ENCODE data around the gene KRTAP20-1. TPM values are rescaled to one million over a fixed set of nuclear protein-coding genes. Genes with fewer than 3 reads are reported as not detected.

Gene KRTAP20-1, protein sequence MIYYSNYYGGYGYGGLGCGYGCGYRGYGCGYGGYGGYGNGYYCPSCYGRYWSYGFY
- total RNA-seq (not detected), polyA plus RNA-seq (not detected)
- long read RNA-seq, donor 1, result 0 reads
- long read RNA-seq, donor 2, result 0 reads
- long read RNA-seq, donor 3, result 0 reads
- long read RNA-seq, donor 4, result 0 reads
- long read RNA-seq, donor 5, result 0 reads
- long read RNA-seq, donor 6, result 0 reads
- long read RNA-seq, donor 7, result 0 reads
- long read RNA-seq, donor 8, result 0 reads
- long read RNA-seq, donor 9, result 0 reads
- long read RNA-seq, donor 10, result 0 reads

- H3K27me3 ChIP-seq (ENCODE audit: control insufficient read depth in 2 of 2, insufficient read depth in 1 of 2, low read length in 1 of 2), result no peaks in the 10 kb centered on the region
- no peaks in the 10 kb centered on the region for H3K36me3 ChIP-seq (ENCODE audit: control insufficient read depth in 2 of 2, insufficient read depth in 2 of 2, low read length in 1 of 2)
- WGBS, result 98% methylated on average over 2 of the region's 2 CpGs
- no peaks in the 10 kb centered on the region for H3K4me1 ChIP-seq (ENCODE audit: control insufficient read depth in 2 of 2, insufficient read depth in 2 of 2, low read length in 2 of 2)
- H3K9me3 ChIP-seq (ENCODE audit: control insufficient read depth in 2 of 2, insufficient read depth in 1 of 2, low read length in 1 of 2), result peaks cover 0 to 3% of the 10 kb centered on the region in 2 donors
- no peak within 1 kb of the TSS for H3K4me3 ChIP-seq (ENCODE audit: low read length in 2 of 2)
- no peak within 1 kb of the TSS for H3K27ac ChIP-seq (ENCODE audit: low read depth in 1 of 2, low read length in 1 of 2)
- no peak for DNase-seq (ENCODE audit: low read depth in 6 of 9, low spot score in 9 of 9)
These were observed at the start of gene KRTAP20-1 for GRCh38 chr21:30616125-30616524. Gene KRTAP20-1 (plus strand): TSS chr21:30616425. CDS start chr21:30616455, 30 bp downstream.

DNA sequence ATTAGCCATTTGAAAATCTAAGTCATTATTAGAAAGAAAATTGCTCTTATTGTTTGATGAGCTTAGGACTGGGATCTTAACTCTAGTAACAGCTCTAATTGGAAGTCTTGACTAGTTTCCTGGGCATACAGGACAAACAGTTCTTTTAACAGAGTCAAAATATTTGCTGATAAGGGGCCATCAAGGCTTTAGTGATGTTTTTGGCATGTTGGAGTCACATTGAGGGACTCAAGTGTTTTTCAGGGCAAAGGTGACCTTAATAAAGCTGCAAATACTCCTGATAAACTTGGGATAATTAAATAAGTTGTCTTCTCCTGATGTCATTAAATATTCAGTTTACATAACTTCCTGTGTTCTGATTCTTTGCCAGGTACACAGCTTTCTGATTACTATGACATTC, 48.6 kb upstream of the KRTAP20-1 start:
- Histone ChIP-seq H3K27ac (ENCODE audit: low read depth in 1 of 2, low read length in 1 of 2) (no peak overlapping the region), H3K36me3 (ENCODE audit: control insufficient read depth in 2 of 2, insufficient read depth in 2 of 2, low read length in 1 of 2) (no peaks in the 10 kb centered on the region), H3K4me3 (ENCODE audit: low read length in 2 of 2) (no peak overlapping the region), H3K4me1 (ENCODE audit: control insufficient read depth in 2 of 2, insufficient read depth in 2 of 2, low read length in 2 of 2) (no peaks in the 10 kb centered on the region), H3K27me3 (ENCODE audit: control insufficient read depth in 2 of 2, insufficient read depth in 1 of 2, low read length in 1 of 2) (no peaks in the 10 kb centered on the region), H3K9me3 (ENCODE audit: control insufficient read depth in 2 of 2, insufficient read depth in 1 of 2, low read length in 1 of 2) (no peaks in the 10 kb centered on the region)
- no peak for DNase-seq (ENCODE audit: low read depth in 6 of 9, low spot score in 9 of 9)

DNA sequence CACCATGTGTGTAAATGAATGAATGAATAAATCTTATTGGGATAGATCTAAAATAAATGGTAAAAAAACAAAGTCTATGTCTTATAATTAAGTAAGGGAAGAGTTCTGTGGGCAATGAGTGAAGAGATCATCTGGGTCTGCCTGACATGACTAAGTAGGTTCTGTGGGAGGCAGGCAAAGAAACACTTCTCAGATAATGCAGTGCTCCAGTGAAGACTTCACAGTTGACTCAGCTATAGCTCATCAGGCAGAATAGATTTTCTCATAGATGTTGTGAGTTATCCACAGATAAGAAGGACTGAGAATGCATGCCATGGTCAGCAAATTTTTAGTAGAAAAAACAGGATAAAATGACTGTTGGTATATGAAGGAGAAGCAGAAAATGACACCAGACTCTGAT, 38.5 kb upstream of the KRTAP20-1 start:
- no peak overlapping the region for H3K4me3 ChIP-seq (ENCODE audit: low read length in 2 of 2)
- H3K27ac ChIP-seq (ENCODE audit: low read depth in 1 of 2, low read length in 1 of 2), result no peak overlapping the region
- no peaks in the 10 kb centered on the region for H3K36me3 ChIP-seq (ENCODE audit: control insufficient read depth in 2 of 2, insufficient read depth in 2 of 2, low read length in 1 of 2)
- DNase-seq (ENCODE audit: low read depth in 6 of 9, low spot score in 9 of 9), result no peak
- H3K4me1 ChIP-seq (ENCODE audit: control insufficient read depth in 2 of 2, insufficient read depth in 2 of 2, low read length in 2 of 2), result no peaks in the 10 kb centered on the region
- H3K9me3 ChIP-seq (ENCODE audit: control insufficient read depth in 2 of 2, insufficient read depth in 1 of 2, low read length in 1 of 2), result no peaks in the 10 kb centered on the region
- no peaks in the 10 kb centered on the region for H3K27me3 ChIP-seq (ENCODE audit: control insufficient read depth in 2 of 2, insufficient read depth in 1 of 2, low read length in 1 of 2)

DNA sequence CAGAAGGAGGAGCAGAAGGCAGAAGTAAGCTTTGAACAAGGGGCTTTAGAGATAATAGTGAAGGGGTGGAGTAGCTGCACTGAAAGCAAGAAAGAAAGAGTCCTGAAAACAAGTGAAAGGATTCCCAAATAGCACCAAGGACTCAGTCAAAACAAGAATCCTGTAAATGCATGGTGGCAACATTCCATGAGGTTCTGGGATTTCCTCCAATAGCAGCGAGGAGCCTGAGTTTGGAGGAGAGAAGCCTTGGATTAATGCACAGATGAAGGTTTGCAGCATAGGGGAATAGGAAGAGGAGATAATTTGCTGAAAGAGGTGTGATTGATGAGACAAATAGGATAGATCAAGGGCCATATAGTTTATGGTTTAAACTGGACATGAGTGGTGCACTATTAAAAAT, 36.9 kb upstream of the KRTAP20-1 start:
- H3K27ac ChIP-seq (ENCODE audit: low read depth in 1 of 2, low read length in 1 of 2), result no peak overlapping the region
- H3K27me3 ChIP-seq (ENCODE audit: control insufficient read depth in 2 of 2, insufficient read depth in 1 of 2, low read length in 1 of 2), result no peaks in the 10 kb centered on the region
- WGBS, result 79% methylated on average over 1 of the region's 1 CpG
- H3K4me3 ChIP-seq (ENCODE audit: low read length in 2 of 2), result no peak overlapping the region
- no peaks in the 10 kb centered on the region for H3K36me3 ChIP-seq (ENCODE audit: control insufficient read depth in 2 of 2, insufficient read depth in 2 of 2, low read length in 1 of 2)
- DNase-seq (ENCODE audit: low read depth in 6 of 9, low spot score in 9 of 9), result no peak
- no peaks in the 10 kb centered on the region for H3K9me3 ChIP-seq (ENCODE audit: control insufficient read depth in 2 of 2, insufficient read depth in 1 of 2, low read length in 1 of 2)
- H3K4me1 ChIP-seq (ENCODE audit: control insufficient read depth in 2 of 2, insufficient read depth in 2 of 2, low read length in 2 of 2), result no peaks in the 10 kb centered on the region

DNA sequence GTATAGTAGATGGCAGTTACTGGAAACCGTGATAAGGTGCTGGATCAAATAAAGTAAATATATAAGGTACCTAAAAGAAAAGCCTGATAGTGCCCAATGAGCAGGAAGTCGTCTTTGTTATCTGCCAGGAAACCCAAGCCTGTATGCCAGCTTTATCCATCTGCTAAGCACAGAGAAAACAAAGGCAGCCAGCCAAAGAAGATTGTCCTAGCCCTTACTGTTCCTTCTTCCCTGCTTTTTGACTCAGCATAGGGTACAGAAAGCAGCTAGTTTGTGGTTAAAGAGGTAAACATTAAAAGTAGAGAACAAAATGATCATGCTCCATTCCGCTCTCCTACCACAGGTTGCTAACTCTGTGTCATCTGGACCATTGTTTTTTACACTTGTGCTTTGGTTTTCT, 36.1 kb upstream of the KRTAP20-1 start:
- no peak overlapping the region for H3K27ac ChIP-seq (ENCODE audit: low read depth in 1 of 2, low read length in 1 of 2)
- H3K4me3 ChIP-seq (ENCODE audit: low read length in 2 of 2), result no peak overlapping the region
- WGBS, result 58% methylated on average over 3 of the region's 3 CpGs
- no peaks in the 10 kb centered on the region for H3K9me3 ChIP-seq (ENCODE audit: control insufficient read depth in 2 of 2, insufficient read depth in 1 of 2, low read length in 1 of 2)
- DNase-seq (ENCODE audit: low read depth in 6 of 9, low spot score in 9 of 9), result no peak
- H3K36me3 ChIP-seq (ENCODE audit: control insufficient read depth in 2 of 2, insufficient read depth in 2 of 2, low read length in 1 of 2), result no peaks in the 10 kb centered on the region
- no peaks in the 10 kb centered on the region for H3K4me1 ChIP-seq (ENCODE audit: control insufficient read depth in 2 of 2, insufficient read depth in 2 of 2, low read length in 2 of 2)
- H3K27me3 ChIP-seq (ENCODE audit: control insufficient read depth in 2 of 2, insufficient read depth in 1 of 2, low read length in 1 of 2), result no peaks in the 10 kb centered on the region

DNA sequence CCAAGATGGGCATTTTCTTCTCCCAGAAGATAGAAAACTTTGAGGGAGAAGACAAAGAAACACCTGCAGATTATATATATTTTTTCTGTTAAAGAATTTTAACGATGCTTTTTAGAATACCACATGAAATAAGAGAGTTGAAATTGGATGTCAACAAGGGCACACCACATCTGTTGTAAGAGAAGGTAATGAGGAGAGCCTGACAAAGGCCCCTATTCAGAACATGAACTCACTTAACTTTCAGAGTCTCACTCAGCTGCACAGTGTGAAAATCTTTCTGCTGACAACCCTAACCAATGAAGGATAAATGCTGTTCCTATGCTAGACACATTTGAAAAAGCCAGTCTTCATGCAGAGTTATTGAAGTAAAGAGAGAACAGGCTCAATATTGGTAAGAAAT, 33.4 kb upstream of the KRTAP20-1 start:
- H3K4me3 ChIP-seq (ENCODE audit: low read length in 2 of 2), result no peak overlapping the region
- no peaks in the 10 kb centered on the region for H3K27me3 ChIP-seq (ENCODE audit: control insufficient read depth in 2 of 2, insufficient read depth in 1 of 2, low read length in 1 of 2)
- no peak for DNase-seq (ENCODE audit: low read depth in 6 of 9, low spot score in 9 of 9)
- H3K36me3 ChIP-seq (ENCODE audit: control insufficient read depth in 2 of 2, insufficient read depth in 2 of 2, low read length in 1 of 2), result no peaks in the 10 kb centered on the region
- H3K27ac ChIP-seq (ENCODE audit: low read depth in 1 of 2, low read length in 1 of 2), result no peak overlapping the region
- 91% methylated on average over 1 of the region's 1 CpG for WGBS
- no peaks in the 10 kb centered on the region for H3K9me3 ChIP-seq (ENCODE audit: control insufficient read depth in 2 of 2, insufficient read depth in 1 of 2, low read length in 1 of 2)
- H3K4me1 ChIP-seq (ENCODE audit: control insufficient read depth in 2 of 2, insufficient read depth in 2 of 2, low read length in 2 of 2), result no peaks in the 10 kb centered on the region

GRCh38 chr21:30590297-30590696, 25.9 kb upstream of the KRTAP20-1 start, which contains the start of gene KRTAP22-2:
Gene KRTAP22-2 (minus strand): TSS chr21:30590397.
- Histone ChIP-seq H3K27me3 (ENCODE audit: control insufficient read depth in 2 of 2, insufficient read depth in 1 of 2, low read length in 1 of 2) (no peaks in the 10 kb centered on the region), H3K9me3 (ENCODE audit: control insufficient read depth in 2 of 2, insufficient read depth in 1 of 2, low read length in 1 of 2) (peaks cover 0 to 3% of the 10 kb centered on the region in 2 donors), H3K4me3 (ENCODE audit: low read length in 2 of 2) (no peak within 1 kb of the TSS), H3K4me1 (ENCODE audit: control insufficient read depth in 2 of 2, insufficient read depth in 2 of 2, low read length in 2 of 2) (no peaks in the 10 kb centered on the region), H3K36me3 (ENCODE audit: control insufficient read depth in 2 of 2, insufficient read depth in 2 of 2, low read length in 1 of 2) (no peaks in the 10 kb centered on the region), H3K27ac (ENCODE audit: low read depth in 1 of 2, low read length in 1 of 2) (no peak within 1 kb of the TSS)
- no peak for DNase-seq (ENCODE audit: low read depth in 6 of 9, low spot score in 9 of 9)

DNA sequence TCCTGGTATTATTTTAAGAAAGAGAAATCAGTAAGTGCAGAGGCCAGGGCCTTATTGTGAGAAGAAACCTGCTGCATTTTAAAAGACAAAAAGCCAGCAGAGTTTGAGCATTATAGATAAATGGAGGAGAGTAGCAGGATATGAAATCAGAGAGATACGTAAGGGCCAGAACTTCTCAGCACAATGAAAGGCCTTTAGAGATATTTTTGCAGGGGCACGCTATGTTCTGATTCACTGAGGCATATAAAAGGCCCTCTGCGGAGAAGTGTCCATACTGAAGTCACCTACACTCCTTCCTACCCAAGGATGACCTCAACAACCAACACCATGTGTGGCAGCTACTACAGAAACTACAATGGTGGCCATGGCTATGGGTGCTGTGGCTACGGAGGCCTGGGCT, 24.1 kb upstream of the KRTAP20-1 start, which contains the start of gene KRTAP6-3:
TSS of gene KRTAP6-3 (plus strand) at position 301 of the 400 bp plus-strand sequence. CDS start at position 307, 6 bp downstream.
- 95% methylated on average over 4 of the region's 4 CpGs for WGBS
- Histone ChIP-seq H3K9me3 (ENCODE audit: control insufficient read depth in 2 of 2, insufficient read depth in 1 of 2, low read length in 1 of 2) (peaks cover 0 to 3% of the 10 kb centered on the region in 2 donors), H3K36me3 (ENCODE audit: control insufficient read depth in 2 of 2, insufficient read depth in 2 of 2, low read length in 1 of 2) (no peaks in the 10 kb centered on the region), H3K4me3 (ENCODE audit: low read length in 2 of 2) (no peak within 1 kb of the TSS), H3K27me3 (ENCODE audit: control insufficient read depth in 2 of 2, insufficient read depth in 1 of 2, low read length in 1 of 2) (no peaks in the 10 kb centered on the region), H3K4me1 (ENCODE audit: control insufficient read depth in 2 of 2, insufficient read depth in 2 of 2, low read length in 2 of 2) (no peaks in the 10 kb centered on the region), H3K27ac (ENCODE audit: low read depth in 1 of 2, low read length in 1 of 2) (no peak within 1 kb of the TSS)
- no peak for DNase-seq (ENCODE audit: low read depth in 6 of 9, low spot score in 9 of 9)

- Histone ChIP-seq H3K36me3 (ENCODE audit: control insufficient read depth in 2 of 2, insufficient read depth in 2 of 2, low read length in 1 of 2) (no peaks in the 10 kb centered on the region), H3K4me3 (ENCODE audit: low read length in 2 of 2) (no peak within 1 kb of the TSS), H3K4me1 (ENCODE audit: control insufficient read depth in 2 of 2, insufficient read depth in 2 of 2, low read length in 2 of 2) (no peaks in the 10 kb centered on the region), H3K27me3 (ENCODE audit: control insufficient read depth in 2 of 2, insufficient read depth in 1 of 2, low read length in 1 of 2) (no peaks in the 10 kb centered on the region), H3K27ac (ENCODE audit: low read depth in 1 of 2, low read length in 1 of 2) (no peak within 1 kb of the TSS), H3K9me3 (ENCODE audit: control insufficient read depth in 2 of 2, insufficient read depth in 1 of 2, low read length in 1 of 2) (no peaks in the 10 kb centered on the region)
- DNase-seq (ENCODE audit: low read depth in 6 of 9, low spot score in 9 of 9), result no peak
- 95% methylated on average over 6 of the region's 6 CpGs for WGBS
These were observed 17.4 kb upstream of the KRTAP20-1 start, which contains the start of gene KRTAP6-2 for GRCh38 chr21:30598802-30599201. Gene KRTAP6-2 (minus strand): TSS chr21:30598902. CDS start chr21:30598874, 28 bp downstream.
